ENCODE results near the gene SUFU.
A peak's percentile ranks its signal among the peaks of the same experiment; 100 is the strongest.
"Not testable (repeated sequence)": the region's sequence is repeated elsewhere in the genome, so short reads cannot be mapped to it uniquely, and the experiment has no call there.

Gene SUFU

DNA sequence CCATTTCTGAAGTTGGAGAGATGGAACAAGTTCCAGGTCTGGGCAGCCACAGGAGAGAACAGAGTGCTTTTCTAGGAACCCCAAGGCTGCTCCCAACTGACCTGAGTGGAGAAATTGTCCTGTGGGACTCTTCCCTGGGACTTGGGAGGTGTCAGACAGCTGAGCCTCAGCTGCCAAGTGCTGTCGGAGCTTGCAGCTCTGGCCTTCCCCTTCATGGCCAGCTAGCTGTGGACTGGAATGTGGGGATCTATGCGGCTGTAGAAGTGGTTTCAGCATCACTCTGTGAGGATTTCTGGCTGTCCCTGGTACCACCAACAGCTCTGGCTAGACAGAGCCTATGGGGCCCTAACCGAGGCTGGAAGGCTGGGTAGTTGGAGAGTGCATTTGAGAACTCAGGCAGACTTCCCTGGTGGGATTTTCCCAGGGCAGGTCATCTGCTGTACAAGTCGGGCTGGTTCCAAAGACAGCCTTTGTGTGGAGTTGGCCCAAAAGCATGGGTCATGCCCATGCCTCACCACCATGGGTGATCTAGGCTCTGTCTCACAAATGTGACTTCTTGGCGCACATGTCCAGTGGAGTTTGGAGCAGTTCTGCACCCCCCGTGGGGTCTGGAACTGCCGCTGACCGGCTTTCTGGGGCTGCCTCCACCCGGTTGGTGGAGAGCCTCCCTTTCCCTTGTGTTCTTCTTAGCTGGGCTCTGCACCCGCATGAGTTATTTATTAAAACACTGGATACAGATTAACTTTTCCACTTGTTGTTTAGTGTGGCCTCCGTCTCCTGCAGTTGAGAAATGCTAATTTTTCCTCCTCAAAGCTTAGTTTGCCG lies 10.9 kb downstream of the SUFU start:
- no peak for DNase-seq (ENCODE audit: low spot score)

DNA sequence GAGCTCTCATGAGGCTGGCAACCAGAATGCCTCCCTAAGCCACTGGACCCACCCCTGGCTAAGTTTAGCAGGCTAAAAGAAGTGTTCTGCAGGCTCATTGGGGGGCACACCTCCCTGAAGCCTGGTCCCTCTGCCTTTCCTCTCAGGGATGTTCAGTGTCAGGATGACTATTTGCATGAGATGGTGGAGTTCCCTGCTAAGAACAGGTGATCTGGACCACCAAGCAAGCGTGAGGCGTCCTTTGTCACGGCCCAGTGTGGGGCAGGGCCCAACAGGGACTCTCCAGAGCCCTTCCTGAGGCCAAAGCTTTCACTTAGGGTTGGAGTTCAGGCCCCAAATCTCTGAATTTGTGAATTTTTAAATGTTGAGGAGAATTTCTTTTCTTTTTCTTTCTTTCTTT lies 12.0 kb downstream of the SUFU start:
- DNase-seq (ENCODE audit: low spot score): no peak

DNA sequence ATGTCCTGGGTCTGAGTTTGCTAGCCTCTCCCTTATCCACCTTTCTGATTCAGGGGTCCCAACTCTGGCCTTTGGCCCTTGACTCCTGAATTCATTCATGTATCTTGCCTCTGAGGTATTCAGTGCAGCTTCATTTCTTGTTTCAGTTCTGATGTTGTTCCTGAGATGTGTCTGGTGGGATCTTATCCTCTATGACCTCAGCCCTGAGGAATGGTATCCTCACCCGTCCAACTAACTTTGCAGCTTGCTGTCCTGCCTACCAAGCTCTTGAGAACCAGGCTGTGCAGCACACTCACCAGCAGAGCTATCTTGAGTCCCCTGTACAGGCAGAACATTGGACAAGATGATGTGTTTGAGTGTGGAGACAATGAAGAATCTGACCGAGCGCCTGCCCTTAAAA lies 13.8 kb downstream of the SUFU start:
- no peak for DNase-seq (ENCODE audit: low spot score)

DNA sequence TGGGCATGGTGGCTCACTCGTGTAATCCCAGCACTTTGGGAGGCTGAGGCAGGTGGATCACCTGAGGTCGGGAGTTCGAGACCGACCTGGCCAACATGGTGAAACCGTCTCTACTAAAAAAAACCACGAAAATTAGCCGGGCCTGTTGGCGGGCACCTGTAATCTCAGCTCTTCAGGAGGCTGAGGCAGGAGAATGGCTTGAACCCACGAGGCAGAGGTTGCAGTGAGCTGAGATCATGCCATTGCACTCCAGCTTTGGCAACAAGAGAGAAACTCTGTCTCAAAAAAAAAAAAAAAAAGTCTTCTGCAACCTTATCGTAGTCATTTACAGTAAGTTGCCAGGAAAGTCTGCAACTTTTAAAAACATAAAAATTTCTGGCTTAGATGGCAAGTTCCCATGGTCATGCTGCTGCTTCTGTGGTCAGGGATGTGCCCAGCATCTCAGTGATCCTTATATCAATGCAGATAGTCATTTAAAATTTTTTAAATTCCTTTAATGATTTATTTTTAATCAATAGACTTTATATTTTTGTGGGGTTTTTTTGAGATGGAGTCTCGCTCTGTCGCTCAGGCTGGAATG lies 15.6 kb downstream of the SUFU start:
- no peak for DNase-seq (ENCODE audit: low spot score)

DNA sequence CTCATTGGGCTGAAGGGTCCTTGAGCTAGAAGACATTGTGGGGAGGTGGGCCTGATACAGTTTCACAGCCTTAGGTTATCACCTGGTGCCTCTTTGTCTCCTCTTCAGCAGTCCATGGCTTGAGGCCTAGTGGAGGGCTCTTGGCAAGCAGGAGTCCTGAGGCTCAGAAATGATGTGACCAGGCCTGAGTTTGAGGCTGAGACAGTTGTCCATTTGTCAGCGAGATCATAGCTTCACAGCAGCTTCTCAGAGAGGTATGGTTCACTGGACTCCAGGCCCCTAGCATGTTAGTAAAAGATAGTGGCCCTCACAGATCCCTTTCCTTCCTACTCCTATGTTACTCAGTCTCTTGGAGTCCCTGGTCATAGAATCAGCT lies 19.1 kb downstream of the SUFU start:
- no peak for DNase-seq (ENCODE audit: low spot score)

DNA sequence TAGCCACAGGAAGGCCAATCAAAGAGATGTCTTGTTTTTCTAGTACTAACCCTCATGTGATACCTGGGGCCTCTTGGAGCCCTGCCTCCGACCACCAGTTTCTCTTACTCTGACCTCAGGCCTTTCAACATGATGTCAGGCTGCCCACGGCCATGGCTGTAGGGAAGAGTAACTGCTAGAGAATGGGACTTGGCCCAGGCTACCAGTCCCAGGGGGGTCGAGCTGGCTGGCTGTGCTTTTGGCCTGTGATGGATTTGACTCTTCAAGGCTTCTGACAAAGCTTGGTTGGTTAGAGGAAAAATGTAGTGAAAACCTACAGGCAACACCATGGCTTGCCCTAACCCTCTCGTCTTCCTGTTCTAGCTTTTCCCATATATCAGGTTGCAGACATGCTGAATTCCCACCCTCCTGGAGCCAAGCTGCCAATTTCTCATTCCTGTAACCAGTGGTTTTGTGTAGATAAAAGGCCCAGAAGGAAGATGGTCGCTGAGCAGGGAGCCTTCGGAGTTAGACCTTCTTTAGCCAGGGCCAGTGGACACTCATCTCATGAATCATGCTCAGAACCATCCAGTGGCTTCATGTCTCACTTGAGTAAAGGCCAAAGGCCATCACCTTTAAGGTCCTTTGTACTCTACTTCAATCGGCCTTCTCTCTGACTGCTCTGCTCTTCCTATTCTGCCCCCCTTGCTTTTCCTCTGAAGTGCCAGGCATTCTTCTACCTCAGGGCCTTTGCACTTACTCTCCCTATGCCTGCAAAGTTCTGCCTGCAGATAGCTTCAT lies 19.7 kb downstream of the SUFU start:
- no peak for DNase-seq (ENCODE audit: low spot score)

DNA sequence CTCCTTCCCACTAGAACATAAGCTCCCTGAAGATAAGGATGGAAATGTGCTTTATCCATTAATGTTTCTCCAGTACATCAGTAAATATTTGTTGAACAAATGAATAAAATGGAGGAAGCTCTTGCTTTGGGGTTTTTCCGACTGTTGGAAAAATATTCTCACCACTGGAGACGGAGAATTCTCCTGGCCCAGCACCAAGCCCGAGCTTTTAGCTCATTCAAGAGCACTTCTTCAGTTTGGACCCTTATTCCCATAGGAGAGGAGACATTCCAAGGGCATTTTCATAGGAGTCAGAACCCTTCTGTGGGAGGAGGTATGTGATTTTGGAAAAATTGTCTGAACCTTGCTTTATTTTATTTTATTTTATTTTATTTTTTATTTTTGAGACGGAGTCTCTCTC lies 21.0 kb downstream of the SUFU start:
- no peak for DNase-seq (ENCODE audit: low spot score)

DNA sequence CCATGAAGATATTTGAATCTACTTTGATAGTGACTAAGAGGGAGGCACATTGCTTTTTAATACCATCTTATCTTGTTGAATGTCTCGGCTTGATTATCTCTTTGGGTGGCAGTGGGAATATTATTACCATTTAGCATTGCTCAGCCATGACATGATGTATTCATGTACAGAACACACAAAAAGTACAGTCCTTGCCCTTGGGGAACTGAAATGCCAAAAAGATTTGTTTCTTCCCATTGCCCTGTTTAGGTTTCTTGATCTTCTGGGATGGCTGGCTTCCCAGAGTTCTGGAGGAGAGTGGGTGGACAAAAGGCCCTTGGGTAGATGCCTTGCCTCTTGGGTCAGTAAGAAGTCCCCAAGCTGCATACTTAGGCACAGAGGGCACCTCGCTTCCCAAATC lies 23.8 kb downstream of the SUFU start:
- DNase-seq (ENCODE audit: low spot score): no peak

DNA sequence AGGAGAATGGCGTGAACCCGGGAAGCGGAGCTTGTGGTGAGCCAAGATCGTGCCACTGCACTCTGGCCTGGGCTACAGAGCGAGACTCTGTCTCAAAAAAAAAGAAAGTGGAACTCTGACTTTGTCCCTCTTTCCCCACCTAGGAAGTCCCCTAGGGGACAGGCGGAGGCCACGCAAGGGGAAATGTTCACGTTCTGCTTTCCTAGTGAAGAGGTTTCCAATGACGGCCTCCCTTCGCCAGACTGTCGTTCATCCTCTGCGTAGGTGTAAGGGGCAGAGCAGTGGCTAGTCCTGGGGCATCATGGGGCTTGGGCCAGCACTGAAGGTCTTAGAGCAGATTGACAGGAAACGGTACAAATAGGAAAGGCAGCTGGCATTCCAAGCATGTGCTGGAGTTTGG lies 30.6 kb downstream of the SUFU start:
- DNase-seq (ENCODE audit: low spot score): no peak

DNA sequence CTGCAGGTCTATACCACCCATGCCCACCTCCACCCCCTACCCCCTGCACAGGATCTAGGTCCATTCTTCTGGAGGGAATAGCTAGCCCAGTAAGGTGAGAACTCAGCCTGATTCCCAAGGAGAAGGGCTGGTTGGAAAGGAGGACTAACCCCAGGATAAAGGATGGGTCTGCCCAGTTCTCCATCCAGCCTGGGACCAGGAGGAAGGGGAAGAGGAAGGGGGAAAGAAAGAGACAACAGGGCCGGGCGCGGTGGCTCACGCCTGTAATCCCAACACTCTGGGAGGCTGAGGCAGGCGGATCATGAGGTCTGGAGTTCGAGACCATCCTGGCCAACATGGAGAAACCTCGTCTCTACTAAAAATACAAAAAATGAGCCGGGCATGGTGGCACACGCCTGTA lies 31.2 kb downstream of the SUFU start:
- not testable (repeated sequence) for DNase-seq (ENCODE audit: low spot score)

DNA sequence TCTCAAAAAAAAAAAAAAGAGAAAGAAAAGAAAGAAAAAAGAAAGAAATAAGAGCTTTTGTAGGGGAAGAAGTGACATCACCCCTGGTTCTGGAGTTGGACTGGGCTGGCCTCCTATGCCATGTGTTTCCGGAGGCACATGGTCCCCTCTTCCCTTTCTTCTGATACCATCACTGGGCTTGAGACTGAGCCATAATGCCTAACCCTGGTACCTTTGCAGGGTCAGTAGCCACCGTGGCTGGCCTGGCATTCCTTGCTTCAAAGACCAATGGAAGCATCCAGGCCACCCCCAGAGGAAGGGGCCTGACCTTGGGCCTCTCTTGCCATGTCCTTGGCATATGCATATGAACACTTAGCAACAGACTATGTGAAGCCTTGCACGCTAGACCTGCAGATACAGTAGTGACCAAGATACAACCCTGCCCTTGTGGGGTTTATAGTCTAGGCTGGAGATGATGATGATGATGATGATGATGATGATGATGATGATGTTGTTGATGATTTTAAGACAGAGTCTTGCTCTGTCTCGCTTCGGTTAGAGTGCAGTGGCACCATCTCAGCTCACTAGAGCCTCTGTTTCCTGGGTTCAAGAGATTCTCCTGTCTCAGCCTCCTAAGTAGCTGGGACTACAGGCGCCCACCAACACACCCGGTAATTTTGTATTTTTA lies 31.8 kb downstream of the SUFU start:
- DNase-seq (ENCODE audit: low spot score): no peak

DNA sequence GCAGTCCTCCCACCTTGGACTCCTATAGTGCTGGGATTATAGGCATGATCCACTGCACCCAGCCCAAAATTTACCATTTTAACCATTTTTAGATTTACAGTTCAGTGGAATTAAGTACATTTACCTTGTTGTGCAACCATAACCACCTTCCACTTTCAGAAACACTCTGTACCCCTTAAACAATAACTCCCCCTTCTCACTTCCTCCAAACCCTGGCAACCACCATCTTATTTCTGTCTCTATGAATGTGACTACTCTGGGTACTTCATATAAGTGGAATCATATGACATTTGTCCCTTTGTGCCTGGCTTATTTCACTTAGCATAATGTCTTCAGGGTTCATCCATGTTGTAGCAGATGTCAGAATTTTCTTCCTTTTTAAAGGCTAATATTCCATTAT lies 33.6 kb downstream of the SUFU start:
- DNase-seq (ENCODE audit: low spot score): no peak

DNA sequence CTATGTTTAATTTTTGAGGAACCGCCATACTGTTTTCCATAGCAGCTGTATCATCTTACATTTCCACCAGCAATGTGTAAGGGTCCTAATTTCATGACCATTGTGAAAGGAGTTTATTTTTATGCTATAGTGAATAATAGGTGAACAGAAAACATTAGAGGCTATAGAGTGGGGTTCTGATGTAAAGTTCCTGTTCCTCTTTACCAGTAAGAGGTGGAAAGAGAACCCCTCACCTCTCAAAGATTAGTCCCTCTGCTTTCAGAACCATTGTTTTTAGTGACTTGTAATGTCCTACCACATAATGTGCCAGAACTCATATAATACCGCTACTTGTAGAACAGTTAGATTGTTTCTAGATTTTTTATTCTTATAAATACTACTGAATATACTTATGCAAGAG lies 34.2 kb downstream of the SUFU start:
- no peak for DNase-seq (ENCODE audit: low spot score)

DNA sequence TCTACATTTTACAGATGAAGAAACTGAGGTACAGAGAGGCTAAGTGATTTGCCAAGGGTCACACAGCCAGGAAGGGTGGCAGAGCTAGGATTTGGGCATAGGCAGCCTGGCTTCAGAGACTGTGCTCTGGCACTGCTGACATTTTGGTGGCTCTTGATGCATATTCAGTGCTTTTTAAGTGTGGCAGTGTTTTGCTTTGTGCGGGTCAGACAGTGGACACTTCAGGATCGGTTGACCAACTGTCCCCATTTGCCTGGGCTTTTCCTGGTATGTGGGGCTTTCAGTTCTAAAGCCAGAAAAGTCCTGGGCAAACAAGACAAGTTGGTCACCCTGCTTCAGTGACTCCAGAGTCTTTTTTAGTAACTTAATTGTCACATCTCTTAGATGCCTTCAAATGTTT lies 35.0 kb downstream of the SUFU start:
- DNase-seq (ENCODE audit: low spot score): no peak

DNA sequence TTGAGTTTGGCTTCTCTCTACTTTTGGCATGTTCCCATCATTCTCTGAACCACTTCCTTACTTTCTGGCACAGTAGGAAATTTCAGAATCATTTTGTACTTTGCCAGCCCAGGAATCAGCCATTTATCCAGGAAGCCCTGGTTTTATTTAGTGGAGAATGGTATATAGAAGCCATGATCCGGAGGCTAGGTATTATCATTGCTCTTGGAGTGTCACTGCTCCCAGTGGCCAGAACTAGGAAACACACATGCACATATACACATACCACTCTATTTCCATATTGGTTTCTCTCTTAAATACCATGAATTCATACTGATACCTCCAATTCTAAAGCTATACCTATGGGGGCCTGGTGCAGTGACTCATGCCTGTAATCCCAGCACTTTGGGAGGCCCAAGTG lies 36.3 kb downstream of the SUFU start:
- DNase-seq (ENCODE audit: low spot score): peak; percentile 39

DNA sequence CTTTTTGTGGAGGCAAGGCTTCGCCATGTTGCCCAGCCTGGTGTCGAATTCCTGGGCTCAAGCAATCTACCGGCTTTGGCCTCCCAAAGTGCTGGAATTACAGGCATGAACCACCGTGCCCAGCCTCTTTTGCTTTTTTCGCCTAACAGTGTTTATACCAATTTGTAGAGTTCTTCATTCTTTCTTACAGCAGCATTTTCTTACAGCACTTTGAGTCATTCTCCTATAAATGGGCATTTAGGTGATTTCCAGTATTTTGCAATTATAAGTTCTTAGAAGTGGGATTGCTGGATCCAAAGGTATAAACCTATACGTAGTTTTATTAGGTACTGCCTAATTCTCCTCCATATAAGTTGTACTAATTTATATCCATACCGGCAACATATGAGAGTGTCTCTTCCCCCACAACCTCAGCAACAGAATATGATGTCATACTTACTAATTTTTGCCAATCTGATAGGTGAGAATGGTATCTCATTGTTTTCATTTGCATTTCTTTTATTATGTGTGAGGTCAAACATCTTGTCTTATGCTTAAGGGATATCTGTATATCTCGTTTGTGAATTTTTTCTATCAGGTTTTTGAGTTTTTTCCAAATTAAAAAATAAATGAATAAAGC lies 39.1 kb downstream of the SUFU start:
- DNase-seq (ENCODE audit: low spot score): no peak

DNA sequence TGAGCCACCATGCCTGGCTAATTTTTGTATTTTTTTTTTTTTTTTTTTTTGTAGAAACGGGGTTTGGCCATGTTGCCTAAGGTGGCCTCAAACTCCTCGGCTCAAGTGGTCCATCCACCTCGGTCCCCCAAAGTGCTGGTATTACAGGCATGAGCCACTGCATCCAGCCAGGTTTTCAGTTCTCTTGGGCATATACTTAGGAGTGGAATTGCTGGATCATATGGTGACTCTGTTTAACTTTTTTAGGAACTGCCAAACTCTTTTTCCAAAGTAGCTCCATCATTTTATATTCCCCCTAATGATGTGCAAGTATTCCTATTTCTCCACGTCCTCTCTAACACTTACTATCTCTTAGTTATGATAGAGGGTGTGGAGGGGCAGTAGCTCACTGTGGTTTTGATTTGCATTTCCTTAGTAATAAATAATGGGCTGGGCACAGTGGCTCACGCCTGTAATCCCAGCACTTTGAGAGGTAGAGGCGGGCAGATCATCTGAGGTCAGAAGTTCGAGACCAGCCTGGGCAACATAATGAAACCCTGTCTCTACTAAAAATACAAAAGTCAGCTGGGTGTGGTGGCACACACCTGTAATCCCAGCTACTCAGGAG lies 41.6 kb downstream of the SUFU start:
- no peak for DNase-seq (ENCODE audit: low spot score)

DNA sequence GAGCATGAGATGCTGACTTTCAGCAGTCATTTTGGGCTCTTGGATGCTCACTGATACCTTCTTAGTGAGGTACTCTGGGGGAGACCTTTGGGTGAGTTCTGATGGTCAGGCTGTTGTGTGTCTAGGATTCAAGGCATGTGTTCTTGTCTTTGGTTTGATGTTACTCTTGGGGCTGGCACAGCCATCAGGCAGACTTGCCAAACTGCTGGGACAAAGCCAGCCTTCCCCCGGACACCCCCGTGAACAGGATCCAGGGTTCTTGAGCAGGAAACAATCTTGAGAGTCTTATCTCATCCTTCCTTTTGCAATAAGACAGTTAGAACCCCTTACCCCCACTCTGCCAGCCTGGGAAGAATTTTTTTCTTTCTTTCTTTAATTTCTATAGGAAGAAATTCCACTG lies 42.2 kb downstream of the SUFU start:
- no peak for DNase-seq (ENCODE audit: low spot score)

DNA sequence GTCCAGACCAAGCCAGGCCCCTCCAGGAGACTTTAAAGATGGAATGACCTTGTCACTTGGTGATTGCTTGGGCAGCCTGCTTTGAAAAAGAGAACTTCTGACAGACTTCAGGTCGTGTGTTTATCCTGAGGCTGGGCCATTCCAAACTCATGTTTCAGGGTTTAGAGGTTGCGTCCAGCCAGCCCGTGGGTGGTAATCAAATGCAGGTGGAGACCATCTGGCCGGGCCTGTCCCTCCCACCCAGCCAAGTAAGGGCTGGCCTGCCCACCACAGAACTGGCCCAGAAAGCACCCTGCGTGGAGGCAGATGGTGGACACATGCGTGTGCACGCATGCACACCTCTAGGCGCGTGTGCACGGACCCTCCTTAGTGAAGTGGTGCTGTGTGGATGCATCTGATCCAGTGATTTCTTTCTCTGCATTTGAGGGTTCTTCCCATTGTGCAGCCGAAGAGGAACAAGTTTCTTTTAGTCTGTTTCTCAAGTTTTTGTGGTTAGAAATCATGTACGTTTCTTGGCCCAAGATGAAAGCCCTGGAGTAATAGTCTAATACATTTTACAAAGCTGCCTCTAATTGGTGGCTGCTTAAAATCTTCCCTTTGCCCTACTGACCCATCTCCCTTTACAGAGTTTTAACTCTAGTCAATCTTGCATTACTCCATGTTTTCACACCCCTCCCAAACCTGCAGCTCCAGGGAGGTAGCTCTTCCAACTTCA lies 43.0 kb downstream of the SUFU start:
- DNase-seq (ENCODE audit: low spot score): no peak

DNA sequence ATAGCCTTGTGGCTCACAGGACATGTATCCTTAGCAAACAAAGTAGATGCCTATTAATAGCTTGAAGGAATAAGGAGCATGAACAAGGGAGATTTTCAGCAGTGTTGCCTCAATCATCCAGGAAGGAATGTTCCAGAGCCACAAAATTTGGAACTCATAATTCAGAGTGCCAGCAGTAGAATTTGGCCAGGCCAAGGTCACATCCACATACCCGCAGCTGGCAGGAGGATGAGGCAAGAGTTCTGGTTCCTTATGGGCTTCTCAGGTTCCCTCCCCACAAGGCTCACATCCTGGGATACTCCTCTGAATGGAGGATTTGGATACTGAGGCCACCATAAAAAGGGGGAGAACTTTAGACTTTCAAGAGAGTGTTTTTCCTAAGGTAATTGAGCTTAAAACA lies 45.8 kb downstream of the SUFU start:
- no peak for DNase-seq (ENCODE audit: low spot score)

DNA sequence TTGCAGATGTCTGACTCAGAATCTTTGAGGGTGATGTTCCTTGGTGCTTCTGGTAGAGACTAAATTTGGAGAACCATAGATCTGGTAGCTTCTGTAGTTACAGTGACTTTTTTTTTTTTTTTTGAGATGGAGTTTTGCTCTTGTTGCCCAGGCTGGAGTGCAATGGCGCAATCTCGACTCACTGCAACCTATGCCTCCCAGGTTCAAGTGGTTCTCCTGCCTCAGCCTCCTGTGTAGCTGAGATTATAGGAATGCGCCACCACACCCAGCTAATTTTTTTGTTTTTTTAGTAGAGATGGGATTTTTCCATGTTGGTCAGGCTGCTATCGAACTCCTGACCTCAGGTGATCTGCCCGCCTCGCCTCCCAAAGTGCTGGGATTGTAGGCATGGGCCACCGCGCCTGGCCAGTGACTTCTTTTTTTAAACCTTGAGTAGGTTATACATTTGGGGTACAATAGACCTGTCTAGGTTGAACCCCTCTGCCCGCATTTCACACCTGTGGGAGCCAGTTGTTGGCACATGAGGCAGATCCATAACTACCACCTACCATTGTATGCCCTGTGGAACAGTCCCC lies 47.0 kb downstream of the SUFU start:
- no peak for DNase-seq (ENCODE audit: low spot score)
